HG03520 (cell line): ENCODE results near the gene BTBD3.

ENCODE experiments used
- ATAC-seq: cut with Tn5 transposase; IDR thresholded peaks from one replicate; pipeline ENCODE4 v1.9.1; 2021; ENCODE audit warnings: mild to moderate bottlenecking, moderate library complexity; ENCODE audit not compliant: unreplicated experiment

The BTBD3 gene

DNA sequence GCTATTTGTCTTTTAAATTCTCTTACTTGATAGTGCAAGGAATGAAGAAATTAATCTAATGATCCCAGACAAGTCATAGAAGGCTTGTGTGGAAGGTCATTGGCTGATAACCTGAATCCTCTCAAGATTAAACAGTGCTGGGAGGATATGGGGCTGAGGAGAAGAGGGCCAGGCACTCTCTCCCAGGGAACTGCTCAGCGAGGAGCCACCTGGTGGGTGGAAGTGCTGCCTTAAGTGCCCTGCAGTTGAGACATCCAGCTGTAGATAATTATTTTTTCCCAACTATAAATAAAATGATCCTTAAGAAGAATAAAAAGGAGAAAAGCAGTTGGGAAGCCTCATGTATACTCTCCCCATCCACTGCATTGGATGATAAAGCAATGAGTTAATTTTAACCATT lies 47.9 kb downstream of the BTBD3 start:
- ATAC-seq, result no peak

DNA sequence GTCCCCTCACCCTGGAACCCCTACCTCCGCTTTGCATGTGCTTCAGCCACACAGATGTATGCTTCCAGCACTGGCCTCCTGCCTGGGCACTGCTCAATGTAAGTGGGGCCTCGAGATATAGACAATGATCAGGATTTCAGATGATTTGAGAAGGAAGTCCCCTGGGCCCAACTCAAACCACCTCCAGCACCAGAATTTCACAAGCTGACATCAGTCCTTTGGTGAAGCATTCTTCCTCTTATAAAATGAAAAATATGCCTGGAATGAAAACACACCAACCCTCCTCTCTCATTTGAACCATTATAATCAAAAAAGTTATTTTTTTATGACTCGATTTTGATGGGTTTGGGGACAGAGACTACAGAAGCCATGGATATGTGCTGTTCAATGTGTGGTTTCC lies 48.5 kb downstream of the BTBD3 start:
- no peak for ATAC-seq

DNA sequence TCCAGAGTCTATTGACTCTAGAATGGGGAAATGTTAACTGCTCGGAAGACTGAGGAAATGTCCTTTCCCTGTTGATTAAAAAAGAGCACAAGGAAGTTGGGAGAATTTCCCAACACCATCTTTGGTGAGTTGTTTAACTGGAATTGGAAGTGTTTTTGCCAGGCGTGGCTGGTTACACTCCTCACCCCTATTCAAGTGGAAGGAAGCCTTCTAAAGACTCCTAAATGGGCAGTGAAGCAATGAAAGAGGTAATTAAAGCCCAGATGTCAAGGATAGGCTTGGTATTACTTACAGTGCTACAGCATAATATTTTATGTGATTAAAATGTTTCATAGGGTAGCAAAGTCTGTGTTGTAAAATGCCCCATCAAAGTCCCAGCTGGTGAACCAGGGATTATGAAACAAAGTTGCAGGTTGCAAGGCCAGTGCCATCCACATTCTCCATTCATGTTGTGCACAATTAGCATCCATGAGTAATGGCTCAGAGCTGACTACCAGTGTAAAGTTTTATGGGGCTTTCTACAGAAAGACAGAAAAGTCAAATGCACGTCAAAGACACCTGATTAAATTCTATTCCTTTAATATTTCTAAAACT lies 52.6 kb downstream of the BTBD3 start:
- no peak for ATAC-seq

DNA sequence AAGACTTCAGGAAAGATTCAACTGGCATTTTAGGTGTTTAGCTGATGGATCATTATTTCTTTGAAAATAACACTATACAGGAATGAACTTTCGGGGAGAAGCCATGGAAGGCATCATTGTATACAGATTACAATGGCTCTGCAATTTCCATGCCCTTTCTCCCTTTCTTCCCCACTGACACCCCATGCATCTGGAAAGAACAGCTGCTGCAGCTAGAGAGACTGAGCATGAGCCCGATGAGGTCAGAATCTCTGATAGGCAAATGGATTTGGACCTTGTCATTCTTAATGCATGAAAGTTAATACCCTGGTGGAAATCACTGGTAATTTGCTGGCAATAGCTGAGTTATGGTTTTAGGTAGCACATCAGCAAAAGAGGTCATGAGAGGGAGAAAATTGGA lies 54.8 kb downstream of the BTBD3 start:
- no peak for ATAC-seq
